ENCODE measurements around the gene TRAPPC3.

The TRAPPC3 gene

DNA sequence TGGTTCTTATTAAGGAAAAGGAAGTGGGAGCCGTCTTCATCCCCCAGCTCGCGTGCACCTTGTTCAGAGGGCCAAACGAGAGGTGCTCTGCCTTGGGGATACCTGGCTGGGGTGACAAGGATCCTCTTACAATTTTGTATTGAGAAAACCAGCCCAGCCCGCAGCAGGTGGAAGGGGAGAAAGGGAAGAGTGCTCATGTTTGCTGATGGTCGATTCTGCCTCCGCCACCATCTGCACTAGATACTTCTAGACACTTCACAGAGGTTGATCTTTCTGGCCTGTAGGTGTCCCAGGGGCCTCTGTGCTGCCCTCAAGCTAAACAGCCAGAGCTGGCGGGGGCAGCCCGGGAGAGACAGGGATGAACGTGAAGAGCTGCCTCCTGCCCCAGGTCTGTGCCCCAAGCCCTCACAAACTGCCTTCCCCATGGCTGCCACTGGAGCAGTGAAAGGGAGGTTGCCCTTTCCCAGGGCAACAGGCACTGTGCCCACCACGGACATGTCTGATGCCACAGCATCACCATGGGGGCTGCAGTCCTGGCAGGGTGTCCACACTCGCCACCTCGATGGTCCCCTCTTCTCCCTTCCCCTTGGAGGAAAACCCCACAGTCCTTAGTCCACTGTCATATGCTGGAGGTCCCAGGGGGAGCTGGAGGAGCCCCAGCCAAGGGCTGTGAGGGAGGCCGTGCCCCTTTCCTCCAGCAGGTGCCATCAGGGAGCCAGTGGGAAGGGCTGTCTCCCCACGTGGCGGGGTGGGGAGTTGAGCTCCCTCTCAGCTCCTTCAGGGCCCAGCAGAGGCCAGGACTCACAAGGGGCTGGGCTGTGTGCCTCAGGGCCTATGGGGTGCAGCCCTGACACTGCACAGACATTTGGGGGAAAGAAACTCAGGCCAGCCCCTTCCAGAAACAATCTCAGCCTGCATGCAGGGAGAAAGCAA lies 52.5 kb downstream of the TRAPPC3 start:
- peak overlapping the region; percentile 13; the same call in 1 of the 2 replicates for H3K9ac ChIP-seq (ENCODE audit: low read depth, low read length)

DNA sequence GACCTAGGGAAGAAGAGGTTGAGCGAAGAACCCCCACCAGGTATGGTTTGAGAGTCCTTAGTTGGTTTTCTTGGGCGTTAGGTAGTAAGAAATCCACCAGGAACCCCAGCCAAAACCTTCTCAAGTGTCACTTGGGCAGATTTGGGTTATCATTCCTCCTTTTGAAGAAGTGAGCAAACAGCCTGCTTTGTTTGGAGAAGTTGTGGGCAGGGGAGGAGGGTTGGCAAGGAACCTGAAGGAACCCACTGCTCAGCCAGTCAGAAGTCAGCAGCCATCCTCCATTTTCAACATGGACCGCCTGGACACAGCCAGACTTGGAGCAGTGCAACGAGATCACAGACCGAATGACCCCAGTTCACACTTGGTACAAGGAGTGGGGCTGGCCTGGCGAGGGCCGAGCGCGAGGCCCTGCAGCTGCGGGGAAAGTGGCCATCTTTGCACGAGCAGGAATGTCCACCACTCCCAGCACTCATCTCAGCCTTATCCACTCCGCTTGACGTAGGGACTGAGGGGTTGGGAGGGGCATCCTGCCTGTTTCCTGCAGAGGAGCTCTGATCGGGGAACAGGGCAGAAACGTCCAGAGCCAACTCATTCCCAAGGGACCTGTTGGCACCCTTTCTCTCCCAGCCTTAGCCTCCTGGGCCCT lies 53.4 kb downstream of the TRAPPC3 start:
- Histone ChIP-seq H3K4me1 (ENCODE audit: control insufficient read depth, insufficient read depth, low read length) (peaks cover 7% of the 10 kb centered on the region; the same call in 1 of the 2 replicates), H3K4me3 (ENCODE audit: low read depth, low read length) (no peak overlapping the region), H3K9me3 (ENCODE audit: control insufficient read depth, insufficient read depth, low read length) (no peaks in the 10 kb centered on the region), H3K27me3 (ENCODE audit: control insufficient read depth, insufficient read depth, low read length) (no peaks in the 10 kb centered on the region), H3K9ac (ENCODE audit: low read depth, low read length) (no peak overlapping the region), H3K27ac (ENCODE audit: low read depth, low read length) (no peak overlapping the region), H3K36me3 (ENCODE audit: control insufficient read depth, insufficient read depth, low read length) (peaks cover 53% of the 10 kb centered on the region)

More for the DNA sequence above, 52.5 kb downstream of the TRAPPC3 start:
- H3K4me3 ChIP-seq (ENCODE audit: low read depth, low read length): no peak overlapping the region
- H3K27me3 ChIP-seq (ENCODE audit: control insufficient read depth, insufficient read depth, low read length): no peaks in the 10 kb centered on the region
- no peaks in the 10 kb centered on the region for H3K9me3 ChIP-seq (ENCODE audit: control insufficient read depth, insufficient read depth, low read length)
- no peak overlapping the region for H3K27ac ChIP-seq (ENCODE audit: low read depth, low read length)
- H3K4me1 ChIP-seq (ENCODE audit: control insufficient read depth, insufficient read depth, low read length): peaks cover 7% of the 10 kb centered on the region; the same call in 1 of the 2 replicates
- peaks cover 45% of the 10 kb centered on the region for H3K36me3 ChIP-seq (ENCODE audit: control insufficient read depth, insufficient read depth, low read length)

DNA sequence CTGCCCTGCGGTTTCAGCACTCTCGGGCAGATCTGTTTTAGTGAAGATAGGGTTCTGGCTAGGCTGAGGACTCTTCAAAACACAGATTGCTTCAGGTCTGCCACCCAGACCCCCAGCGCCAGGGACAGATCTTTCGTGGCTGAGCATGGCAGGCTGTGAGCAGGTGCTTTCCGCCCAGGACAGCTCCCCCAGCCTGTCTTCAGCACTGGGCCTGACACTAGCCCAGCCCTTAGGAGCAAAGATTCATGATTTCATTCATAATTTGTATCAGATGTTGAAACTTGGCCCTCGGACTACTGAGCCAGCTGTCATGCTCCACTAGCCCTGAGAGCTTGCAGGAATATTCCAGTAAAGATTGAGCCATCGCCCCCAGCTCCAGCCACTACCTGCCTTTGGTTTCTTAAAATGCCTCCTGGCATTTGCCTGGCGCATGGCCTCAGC lies 54.6 kb downstream of the TRAPPC3 start:
- no peak overlapping the region for H3K27ac ChIP-seq (ENCODE audit: low read depth, low read length)
- peaks cover 59% of the 10 kb centered on the region for H3K36me3 ChIP-seq (ENCODE audit: control insufficient read depth, insufficient read depth, low read length)
- H3K9ac ChIP-seq (ENCODE audit: low read depth, low read length): no peak overlapping the region

DNA sequence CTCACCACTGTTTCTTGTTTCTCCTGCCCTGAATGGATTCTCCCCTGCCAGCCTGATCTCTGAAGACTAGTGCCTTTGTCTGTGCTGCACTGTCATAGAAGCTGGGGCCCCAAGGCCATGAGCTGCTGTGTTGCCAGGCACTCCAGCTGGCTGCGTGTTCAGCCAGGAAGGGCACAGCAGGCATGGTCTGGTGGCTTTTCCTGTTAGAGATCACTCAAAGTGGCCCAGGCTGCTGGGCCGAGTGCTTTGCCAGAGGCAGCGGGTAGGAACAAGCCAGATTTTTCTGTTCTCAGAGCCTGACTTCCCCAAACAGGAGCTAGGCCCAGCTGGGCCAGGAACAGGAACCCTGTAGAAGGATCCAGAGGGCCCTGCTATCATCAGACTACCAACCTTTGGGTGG lies 55.4 kb downstream of the TRAPPC3 start:
- H3K4me1 ChIP-seq (ENCODE audit: control insufficient read depth, insufficient read depth, low read length): peaks cover 12% of the 10 kb centered on the region; the same call in 1 of the 2 replicates
- H3K9me3 ChIP-seq (ENCODE audit: control insufficient read depth, insufficient read depth, low read length): no peaks in the 10 kb centered on the region
- H3K4me3 ChIP-seq (ENCODE audit: low read depth, low read length): no peak overlapping the region
- H3K36me3 ChIP-seq (ENCODE audit: control insufficient read depth, insufficient read depth, low read length): peaks cover 59% of the 10 kb centered on the region
- H3K9ac ChIP-seq (ENCODE audit: low read depth, low read length): no peak overlapping the region
- no peak overlapping the region for H3K27ac ChIP-seq (ENCODE audit: low read depth, low read length)
- no peaks in the 10 kb centered on the region for H3K27me3 ChIP-seq (ENCODE audit: control insufficient read depth, insufficient read depth, low read length)

More for the DNA sequence above, 54.6 kb downstream of the TRAPPC3 start:
- Histone ChIP-seq H3K4me3 (ENCODE audit: low read depth, low read length) (no peak overlapping the region), H3K27me3 (ENCODE audit: control insufficient read depth, insufficient read depth, low read length) (no peaks in the 10 kb centered on the region), H3K4me1 (ENCODE audit: control insufficient read depth, insufficient read depth, low read length) (peaks cover 12% of the 10 kb centered on the region; the same call in 1 of the 2 replicates), H3K9me3 (ENCODE audit: control insufficient read depth, insufficient read depth, low read length) (no peaks in the 10 kb centered on the region)

DNA sequence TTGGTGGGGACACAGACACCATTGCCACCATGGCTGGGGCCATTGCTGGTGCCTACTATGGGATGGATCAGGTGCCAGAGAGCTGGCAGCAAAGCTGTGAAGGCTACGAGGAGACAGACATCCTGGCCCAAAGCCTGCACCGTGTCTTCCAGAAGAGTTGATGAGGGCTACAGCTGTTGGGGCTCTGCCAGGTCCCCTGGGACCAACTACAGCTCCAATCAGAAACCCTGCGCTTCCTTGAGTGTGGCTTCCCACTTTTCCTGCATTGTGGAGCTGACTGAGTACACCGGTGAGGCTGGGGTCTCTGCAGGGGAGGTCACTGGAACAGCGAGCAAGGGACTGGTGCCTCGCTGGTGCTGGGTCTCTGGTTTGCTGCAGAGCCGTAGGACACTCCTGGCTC lies 56.1 kb downstream of the TRAPPC3 start:
- Histone ChIP-seq H3K9ac (ENCODE audit: low read depth, low read length) (no peak overlapping the region), H3K27ac (ENCODE audit: low read depth, low read length) (no peak overlapping the region), H3K9me3 (ENCODE audit: control insufficient read depth, insufficient read depth, low read length) (no peaks in the 10 kb centered on the region), H3K27me3 (ENCODE audit: control insufficient read depth, insufficient read depth, low read length) (no peaks in the 10 kb centered on the region), H3K36me3 (ENCODE audit: control insufficient read depth, insufficient read depth, low read length) (peaks cover 59% of the 10 kb centered on the region), H3K4me1 (ENCODE audit: control insufficient read depth, insufficient read depth, low read length) (peaks cover 15% of the 10 kb centered on the region; the same call in 1 of the 2 replicates), H3K4me3 (ENCODE audit: low read depth, low read length) (no peak overlapping the region)

DNA sequence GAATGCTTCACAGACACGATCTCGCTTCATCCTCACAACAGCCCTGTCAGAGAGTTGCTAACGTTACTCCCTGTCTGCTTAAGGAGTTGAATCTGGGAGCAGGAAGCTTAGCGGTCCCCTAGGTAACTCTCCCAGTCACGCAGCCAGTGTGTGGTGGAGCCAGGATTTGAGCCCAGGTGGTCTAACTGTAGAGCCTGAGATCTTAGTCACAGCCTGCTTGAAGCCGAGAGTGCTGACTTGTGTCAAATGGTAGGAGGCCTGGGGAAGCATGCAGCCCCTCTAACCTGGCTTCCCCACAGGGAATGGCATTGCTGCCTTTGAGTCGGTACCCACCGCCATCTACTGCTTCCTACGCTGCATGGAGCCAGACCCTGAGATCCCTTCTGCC lies 56.5 kb downstream of the TRAPPC3 start:
- no peaks in the 10 kb centered on the region for H3K9me3 ChIP-seq (ENCODE audit: control insufficient read depth, insufficient read depth, low read length)
- no peak overlapping the region for H3K4me3 ChIP-seq (ENCODE audit: low read depth, low read length)
- H3K4me1 ChIP-seq (ENCODE audit: control insufficient read depth, insufficient read depth, low read length): peaks cover 16% of the 10 kb centered on the region; the same call in 1 of the 2 replicates
- H3K36me3 ChIP-seq (ENCODE audit: control insufficient read depth, insufficient read depth, low read length): peaks cover 59% of the 10 kb centered on the region
- no peaks in the 10 kb centered on the region for H3K27me3 ChIP-seq (ENCODE audit: control insufficient read depth, insufficient read depth, low read length)
- H3K9ac ChIP-seq (ENCODE audit: low read depth, low read length): no peak overlapping the region
- H3K27ac ChIP-seq (ENCODE audit: low read depth, low read length): no peak overlapping the region

DNA sequence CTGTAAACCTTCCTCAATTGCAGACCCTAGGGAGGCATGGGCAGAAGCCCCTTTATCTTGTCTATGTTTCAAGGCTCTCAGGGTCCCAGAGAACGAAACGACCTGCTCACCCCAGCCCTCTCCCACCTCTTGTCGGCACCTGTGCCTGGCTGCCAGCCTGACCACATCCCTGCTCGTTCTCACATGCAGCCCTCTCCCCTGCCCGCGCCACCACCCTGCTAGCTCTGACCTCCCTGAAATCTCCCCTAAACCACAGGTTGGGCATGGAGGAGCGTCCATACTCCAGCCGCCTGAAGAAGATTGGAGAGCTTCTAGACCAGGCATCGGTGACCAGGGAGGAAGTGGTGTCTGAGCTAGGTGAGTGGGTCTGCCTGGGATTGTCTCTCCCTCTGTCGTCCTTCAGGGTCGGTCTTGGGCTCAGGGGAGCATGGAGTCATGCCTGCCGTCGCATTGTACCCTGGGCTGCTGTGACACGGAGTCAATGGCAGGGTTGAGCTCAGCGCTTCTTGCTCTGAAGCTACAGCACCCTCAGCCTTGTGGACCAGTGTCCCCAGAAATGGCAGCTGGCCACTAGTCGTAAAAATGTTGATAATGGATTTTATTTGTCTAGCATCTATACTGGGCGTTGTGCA lies 57.0 kb downstream of the TRAPPC3 start:
- peaks cover 11% of the 10 kb centered on the region; the same call in 1 of the 2 replicates for H3K4me1 ChIP-seq (ENCODE audit: control insufficient read depth, insufficient read depth, low read length)
- H3K9me3 ChIP-seq (ENCODE audit: control insufficient read depth, insufficient read depth, low read length): no peaks in the 10 kb centered on the region
- H3K4me3 ChIP-seq (ENCODE audit: low read depth, low read length): no peak overlapping the region
- H3K27ac ChIP-seq (ENCODE audit: low read depth, low read length): no peak overlapping the region
- no peak overlapping the region for H3K9ac ChIP-seq (ENCODE audit: low read depth, low read length)
- peaks cover 59% of the 10 kb centered on the region for H3K36me3 ChIP-seq (ENCODE audit: control insufficient read depth, insufficient read depth, low read length)
- H3K27me3 ChIP-seq (ENCODE audit: control insufficient read depth, insufficient read depth, low read length): no peaks in the 10 kb centered on the region

DNA sequence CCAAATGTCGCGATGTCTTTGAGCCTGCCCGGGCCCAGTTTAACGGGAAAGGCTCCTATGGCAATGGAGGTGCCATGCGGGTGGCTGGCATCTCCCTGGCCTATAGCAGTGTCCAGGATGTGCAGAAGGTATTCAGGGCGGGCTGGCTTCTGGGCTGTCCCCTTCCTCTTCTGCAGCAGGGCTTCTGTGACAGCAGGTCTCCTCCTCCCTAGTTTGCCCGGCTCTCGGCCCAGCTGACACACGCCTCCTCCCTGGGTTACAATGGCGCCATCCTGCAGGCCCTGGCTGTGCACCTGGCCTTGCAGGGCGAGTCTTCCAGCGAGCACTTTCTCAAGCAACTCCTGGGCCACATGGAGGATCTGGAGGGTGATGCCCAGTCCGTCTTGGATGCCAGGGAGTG lies 57.6 kb downstream of the TRAPPC3 start:
- Histone ChIP-seq H3K9me3 (ENCODE audit: control insufficient read depth, insufficient read depth, low read length) (no peaks in the 10 kb centered on the region), H3K36me3 (ENCODE audit: control insufficient read depth, insufficient read depth, low read length) (peaks cover 59% of the 10 kb centered on the region), H3K27me3 (ENCODE audit: control insufficient read depth, insufficient read depth, low read length) (no peaks in the 10 kb centered on the region), H3K4me3 (ENCODE audit: low read depth, low read length) (no peak overlapping the region), H3K4me1 (ENCODE audit: control insufficient read depth, insufficient read depth, low read length) (peaks cover 9% of the 10 kb centered on the region; the same call in 1 of the 2 replicates), H3K27ac (ENCODE audit: low read depth, low read length) (no peak overlapping the region), H3K9ac (ENCODE audit: low read depth, low read length) (no peak overlapping the region)

DNA sequence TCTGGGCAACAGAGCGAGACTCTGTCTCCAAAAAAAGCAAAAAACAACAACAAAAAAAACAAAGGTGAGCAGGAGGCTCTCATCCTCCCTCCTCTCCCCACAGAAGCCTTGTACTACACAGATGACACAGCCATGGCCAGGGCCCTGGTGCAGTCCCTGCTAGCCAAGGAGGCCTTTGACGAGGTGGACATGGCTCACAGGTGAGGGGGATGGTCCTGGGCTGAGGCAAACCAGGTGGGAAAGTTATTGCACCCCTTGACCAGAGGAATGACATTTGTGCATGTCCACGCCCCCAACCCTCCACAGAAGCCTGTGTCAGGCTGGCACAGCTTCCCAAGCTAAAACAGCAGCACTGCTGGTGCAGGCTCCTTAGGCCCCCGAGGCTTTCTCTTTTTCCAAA lies 58.1 kb downstream of the TRAPPC3 start:
- Histone ChIP-seq H3K9me3 (ENCODE audit: control insufficient read depth, insufficient read depth, low read length) (no peaks in the 10 kb centered on the region), H3K4me1 (ENCODE audit: control insufficient read depth, insufficient read depth, low read length) (peaks cover 9% of the 10 kb centered on the region; the same call in 1 of the 2 replicates), H3K9ac (ENCODE audit: low read depth, low read length) (no peak overlapping the region), H3K4me3 (ENCODE audit: low read depth, low read length) (no peak overlapping the region), H3K36me3 (ENCODE audit: control insufficient read depth, insufficient read depth, low read length) (peaks cover 58% of the 10 kb centered on the region), H3K27ac (ENCODE audit: low read depth, low read length) (no peak overlapping the region), H3K27me3 (ENCODE audit: control insufficient read depth, insufficient read depth, low read length) (no peaks in the 10 kb centered on the region)

DNA sequence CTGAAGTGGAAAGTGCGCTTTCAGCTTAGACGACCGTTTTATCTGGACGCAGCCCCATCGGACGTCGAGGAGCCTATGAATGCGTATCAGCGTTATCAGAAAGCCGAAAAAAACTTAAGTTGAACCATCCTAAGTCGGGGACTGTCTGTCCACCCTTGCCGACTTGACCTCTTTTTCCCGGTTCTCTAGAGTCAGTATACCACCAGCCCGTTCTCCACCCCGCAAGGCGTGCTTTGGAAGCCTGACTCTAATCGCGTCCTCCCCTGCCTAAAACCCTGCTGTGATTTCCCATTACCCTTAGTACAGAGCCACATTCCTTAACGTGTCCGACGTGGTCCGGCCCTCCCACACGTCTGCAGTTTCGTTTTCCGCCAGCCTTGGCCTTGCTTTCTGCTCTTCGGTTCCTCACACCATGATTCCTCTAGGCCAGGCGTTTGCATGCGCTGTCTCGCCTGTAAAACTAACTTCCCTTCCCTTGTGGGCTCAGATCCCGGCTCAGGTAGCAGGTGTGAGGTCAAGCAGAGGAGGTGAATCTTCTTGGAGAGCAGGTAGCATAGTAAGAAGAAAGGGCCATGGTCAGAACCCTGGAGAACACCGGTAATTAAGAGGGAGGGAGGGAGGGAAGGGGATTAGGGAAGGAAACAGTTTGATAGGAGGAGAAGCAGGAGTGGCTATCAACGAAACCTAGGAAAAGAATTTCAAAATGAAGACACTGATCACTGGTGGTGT lies 59.7 kb downstream of the TRAPPC3 start:
- Histone ChIP-seq H3K4me3 (ENCODE audit: low read depth, low read length) (peak overlapping the region; percentile 93), H3K4me1 (ENCODE audit: control insufficient read depth, insufficient read depth, low read length) (peaks cover 9% of the 10 kb centered on the region; the same call in 1 of the 2 replicates), H3K27me3 (ENCODE audit: control insufficient read depth, insufficient read depth, low read length) (no peaks in the 10 kb centered on the region; the same call in 1 of the 2 replicates), H3K36me3 (ENCODE audit: control insufficient read depth, insufficient read depth, low read length) (peaks cover 42% of the 10 kb centered on the region), H3K9ac (ENCODE audit: low read depth, low read length) (peak overlapping the region; percentile 71), H3K27ac (ENCODE audit: low read depth, low read length) (peak overlapping the region; percentile 29), H3K9me3 (ENCODE audit: control insufficient read depth, insufficient read depth, low read length) (no peaks in the 10 kb centered on the region)
